BLaER1 treated with 17β-estradiol and CSF1 and Interleukin-3, amounts not matched to agents 10 nM and 100 nM (cell line): Measurements from ENCODE around the gene RPLP2.
A peak's percentile ranks its signal among the peaks of the same experiment; 100 is the strongest.

ENCODE experiments used
- H3K27ac ChIP-seq, 11 experiments: shearing (Covaris generic); formaldehyde crosslinking; 2 replicates each; pipeline ENCODE4 v1.8.1; 2022
- H3K27me3 ChIP-seq, 11 experiments: shearing (Covaris generic); formaldehyde crosslinking; 2 replicates each; pipeline ENCODE4 v1.8.1; 2022
- H3K36me3 ChIP-seq, 11 experiments: shearing (Covaris generic); formaldehyde crosslinking; 2 replicates each; pipeline ENCODE4 v1.8.1; 2022
- H3K4me1 ChIP-seq, 10 experiments: shearing (Covaris generic); formaldehyde crosslinking; 2 replicates each; pipeline ENCODE4 v1.8.1; 2022
- H3K4me2 ChIP-seq, 11 experiments: shearing (Covaris generic); formaldehyde crosslinking; 2 replicates each; pipeline ENCODE4 v1.8.1; 2022
- H3K4me3 ChIP-seq, 10 experiments: shearing (Covaris generic); formaldehyde crosslinking; 2 replicates each; pipeline ENCODE4 v1.8.1; 2022
- H3K9ac ChIP-seq, 11 experiments: shearing (Covaris generic); formaldehyde crosslinking; 2 replicates each; pipeline ENCODE4 v1.8.1; 2022
- H3K9me3 ChIP-seq, 11 experiments: shearing (Covaris generic); formaldehyde crosslinking; replicated peaks in 1 of 11; 2 replicates each; pipeline ENCODE4 v1.8.1; 2022
- H4K20me1 ChIP-seq, 11 experiments: shearing (Covaris generic); formaldehyde crosslinking; 2 replicates each; pipeline ENCODE4 v1.8.1; 2022
- Cebpa-rat ChIP-seq, 11 experiments: shearing (Covaris generic); IDR thresholded peaks; 2 replicates each; pipeline ENCODE4 v1.8.1; 2022

Gene RPLP2

GRCh38 chr11:765025-765801, 44.6 kb upstream of the RPLP2 start:
- peaks cover 78 to 96% (median 90%) of the 10 kb centered on the region in 11 experiments for H3K36me3 ChIP-seq
- H3K4me2 ChIP-seq: no peak overlapping the region; a peak in 1 of 22 replicates
- peak overlapping the region in 5 of 11 experiments; percentile 22 to 48 (median 27); a peak in 5 of 22 replicates for H3K9ac ChIP-seq
- no peak overlapping the region for H3K27ac ChIP-seq
- no peak for TF ChIP-seq Cebpa-rat (IDR thresholded peaks at IDR 0.05)
- no peaks in the 10 kb centered on the region for H3K9me3 ChIP-seq
- H3K4me3 ChIP-seq: no peak overlapping the region
- no peaks in the 10 kb centered on the region for H3K27me3 ChIP-seq
- H4K20me1 ChIP-seq: peaks cover 52 to 99% (median 83%) of the 10 kb centered on the region in 11 experiments
- H3K4me1 ChIP-seq: peaks cover 0 to 39% (median 8%) of the 10 kb centered on the region in 10 experiments; a peak in 12 of 20 replicates

GRCh38 chr11:765802-766091, 44.0 kb upstream of the RPLP2 start:
- no peak overlapping the region for H3K4me3 ChIP-seq
- no peak overlapping the region for H3K27ac ChIP-seq
- peaks cover 78 to 96% (median 90%) of the 10 kb centered on the region in 11 experiments for H3K36me3 ChIP-seq
- no peaks in the 10 kb centered on the region for H3K9me3 ChIP-seq
- peak overlapping the region in 2 of 11 experiments; percentile 27 to 61; a peak in 2 of 22 replicates for H3K4me2 ChIP-seq
- 0 out of 22 replicates have a peak, but pooled peaks of 2 of the 11 experiments have one; percentile 13 to 20 for TF ChIP-seq Cebpa-rat (IDR thresholded peaks at IDR 0.05)
- peaks cover 57 to 99% (median 83%) of the 10 kb centered on the region in 11 experiments for H4K20me1 ChIP-seq
- no peaks in the 10 kb centered on the region for H3K27me3 ChIP-seq
- peak overlapping the region in 5 of 11 experiments; percentile 22 to 48 (median 27); a peak in 5 of 22 replicates for H3K9ac ChIP-seq
- peaks cover 0 to 37% (median 8%) of the 10 kb centered on the region in 10 experiments; a peak in 12 of 20 replicates for H3K4me1 ChIP-seq

- no peaks in the 10 kb centered on the region for H3K27me3 ChIP-seq
- H3K27ac ChIP-seq: no peak overlapping the region
- H3K4me2 ChIP-seq: peak overlapping the region in 3 of 11 experiments; percentile 27 to 61 (median 31); a peak in 5 of 22 replicates
- peaks cover 78 to 96% (median 90%) of the 10 kb centered on the region in 11 experiments for H3K36me3 ChIP-seq
- no peak overlapping the region for H3K4me3 ChIP-seq
- peaks cover 0 to 37% (median 8%) of the 10 kb centered on the region in 10 experiments; a peak in 12 of 20 replicates for H3K4me1 ChIP-seq
- no peaks in the 10 kb centered on the region for H3K9me3 ChIP-seq
- TF ChIP-seq Cebpa-rat (IDR thresholded peaks at IDR 0.05): no peak
- peaks cover 63 to 99% (median 83%) of the 10 kb centered on the region in 11 experiments for H4K20me1 ChIP-seq
- H3K9ac ChIP-seq: peak overlapping the region in 5 of 11 experiments; percentile 15 to 48 (median 27); a peak in 6 of 22 replicates
Observed at GRCh38 chr11:766106-766935, 43.4 kb upstream of the RPLP2 start.

- no peak overlapping the region for H3K4me3 ChIP-seq
- H3K36me3 ChIP-seq: peaks cover 78 to 96% (median 90%) of the 10 kb centered on the region in 11 experiments
- H3K9me3 ChIP-seq: no peaks in the 10 kb centered on the region
- no peak overlapping the region for H3K27ac ChIP-seq
- TF ChIP-seq Cebpa-rat (IDR thresholded peaks at IDR 0.05): no peak
- peaks cover 68 to 99% (median 83%) of the 10 kb centered on the region in 11 experiments for H4K20me1 ChIP-seq
- peak overlapping the region in 3 of 11 experiments; percentile 27 to 61 (median 31); a peak in 5 of 22 replicates for H3K4me2 ChIP-seq
- peaks cover 0 to 34% (median 8%) of the 10 kb centered on the region in 10 experiments; a peak in 12 of 20 replicates for H3K4me1 ChIP-seq
- peak overlapping the region in 2 of 11 experiments; percentile 30 to 48; a peak in 2 of 22 replicates for H3K9ac ChIP-seq
- no peaks in the 10 kb centered on the region for H3K27me3 ChIP-seq
Observed at GRCh38 chr11:766936-767210, 42.9 kb upstream of the RPLP2 start.

GRCh38 chr11:767238-767637, 42.5 kb upstream of the RPLP2 start:
- H3K36me3 ChIP-seq: peaks cover 78 to 96% (median 90%) of the 10 kb centered on the region in 11 experiments
- no peaks in the 10 kb centered on the region for H3K27me3 ChIP-seq
- peak overlapping the region in 2 of 11 experiments; percentile 31 to 61; a peak in 3 of 22 replicates for H3K4me2 ChIP-seq
- peaks cover 0 to 30% (median 7%) of the 10 kb centered on the region in 10 experiments; a peak in 12 of 20 replicates for H3K4me1 ChIP-seq
- peak overlapping the region in 1 of 11 experiments; percentile 7; a peak in 2 of 22 replicates for H3K9ac ChIP-seq
- peaks cover 67 to 99% (median 83%) of the 10 kb centered on the region in 11 experiments for H4K20me1 ChIP-seq
- H3K27ac ChIP-seq: no peak overlapping the region
- H3K9me3 ChIP-seq: no peaks in the 10 kb centered on the region
- H3K4me3 ChIP-seq: no peak overlapping the region
- no peak for TF ChIP-seq Cebpa-rat (IDR thresholded peaks at IDR 0.05)

- Histone ChIP-seq H4K20me1 (peaks cover 72 to 100% (median 86%) of the 10 kb centered on the region in 11 experiments), H3K4me3 (no peak overlapping the region), H3K9me3 (no peaks in the 10 kb centered on the region), H3K27ac (no peak overlapping the region), H3K9ac (no peak overlapping the region), H3K4me2 (no peak overlapping the region), H3K4me1 (peaks cover 13 to 38% (median 21%) of the 10 kb centered on the region in 10 experiments), H3K36me3 (peaks cover 80 to 99% (median 92%) of the 10 kb centered on the region in 11 experiments), H3K27me3 (no peaks in the 10 kb centered on the region)
- TF ChIP-seq Cebpa-rat (IDR thresholded peaks at IDR 0.05): no peak
Observed at GRCh38 chr11:769887-770641, 39.7 kb upstream of the RPLP2 start.

GRCh38 chr11:770642-771616, 38.8 kb upstream of the RPLP2 start:
- H3K9me3 ChIP-seq: no peaks in the 10 kb centered on the region
- TF ChIP-seq Cebpa-rat (IDR thresholded peaks at IDR 0.05): no peak
- H3K27ac ChIP-seq: no peak overlapping the region
- H3K4me3 ChIP-seq: no peak overlapping the region
- H3K27me3 ChIP-seq: no peaks in the 10 kb centered on the region
- peaks cover 21 to 42% (median 26%) of the 10 kb centered on the region in 10 experiments for H3K4me1 ChIP-seq
- H3K4me2 ChIP-seq: no peak overlapping the region
- no peak overlapping the region for H3K9ac ChIP-seq
- H4K20me1 ChIP-seq: peaks cover 72 to 100% (median 86%) of the 10 kb centered on the region in 11 experiments
- H3K36me3 ChIP-seq: peaks cover 73 to 95% (median 88%) of the 10 kb centered on the region in 11 experiments
